Liver (tissue), 3 donors: Measurements from ENCODE around the gene INO80.

Experiments
- CTCF ChIP-seq: fragments of 150-350 bp; IDR thresholded peaks from 2 replicates; pipeline ENCODE4 v1.5.1; 2017; ENCODE audit warnings: improper control_type of control experiment, low read depth, low read length; ENCODE audit not compliant: missing input control
- EGR1 ChIP-seq, 2 donors: IDR thresholded peaks; 2 replicates each; pipeline ENCODE4 v1.6.1; 2016 to 2018; ENCODE audit warnings: antibody characterized with exemption in 2 of 2, low read depth in 2 of 2
- FOXA1 ChIP-seq: IDR thresholded peaks from 2 replicates; pipeline ENCODE4 v1.6.1; 2016; ENCODE audit warnings: antibody characterized with exemption
- GABPA ChIP-seq, 2 donors: IDR thresholded peaks in 1 of 2; conservative IDR thresholded peaks in 1 of 2; 2 replicates each; pipeline ENCODE4 v1.6.1; 2016; ENCODE audit warnings: antibody characterized with exemption in 2 of 2, mild to moderate bottlenecking in 1 of 2, moderate library complexity in 1 of 2
- HNF4G ChIP-seq: IDR thresholded peaks from 2 replicates; pipeline ENCODE4 v1.6.1; 2016; ENCODE audit warnings: antibody characterized with exemption
- JUND ChIP-seq, 2 donors: IDR thresholded peaks; 2 replicates each; pipeline ENCODE4 v1.6.1; 2016; ENCODE audit warnings: antibody characterized with exemption in 2 of 2
- MAX ChIP-seq: IDR thresholded peaks from 2 replicates; pipeline ENCODE4 v1.6.1; 2016; ENCODE audit warnings: antibody characterized with exemption
- NR2F2 ChIP-seq: IDR thresholded peaks from 2 replicates; pipeline ENCODE4 v1.6.1; 2016; ENCODE audit warnings: antibody characterized with exemption
- SP1 ChIP-seq: IDR thresholded peaks from 2 replicates; pipeline ENCODE4 v1.6.1; 2018; ENCODE audit warnings: antibody characterized with exemption, mild to moderate bottlenecking
- TAF1 ChIP-seq: conservative IDR thresholded peaks from 2 replicates; pipeline ENCODE4 v1.6.1; 2016; ENCODE audit warnings: antibody characterized with exemption, mild to moderate bottlenecking
- YY1 ChIP-seq: IDR thresholded peaks from 2 replicates; pipeline ENCODE4 v1.6.1; 2016; ENCODE audit warnings: antibody characterized with exemption, mild to moderate bottlenecking
- TF ChIP-seq, protein P1 (sequence below): IDR thresholded peaks from 2 replicates; pipeline ENCODE4 v1.6.1; 2016; ENCODE audit warnings: antibody characterized with exemption, mild to moderate bottlenecking
- TF ChIP-seq, protein P2 (sequence below): IDR thresholded peaks from 2 replicates; pipeline ENCODE4 v1.6.1; 2016; ENCODE audit warnings: antibody characterized with exemption
- TF ChIP-seq, protein P3 (sequence below): IDR thresholded peaks from 2 replicates; pipeline ENCODE4 v1.6.1; 2016; ENCODE audit warnings: antibody characterized with exemption
- donor health status: healthy.
- donor health status: healthy.

DNA sequence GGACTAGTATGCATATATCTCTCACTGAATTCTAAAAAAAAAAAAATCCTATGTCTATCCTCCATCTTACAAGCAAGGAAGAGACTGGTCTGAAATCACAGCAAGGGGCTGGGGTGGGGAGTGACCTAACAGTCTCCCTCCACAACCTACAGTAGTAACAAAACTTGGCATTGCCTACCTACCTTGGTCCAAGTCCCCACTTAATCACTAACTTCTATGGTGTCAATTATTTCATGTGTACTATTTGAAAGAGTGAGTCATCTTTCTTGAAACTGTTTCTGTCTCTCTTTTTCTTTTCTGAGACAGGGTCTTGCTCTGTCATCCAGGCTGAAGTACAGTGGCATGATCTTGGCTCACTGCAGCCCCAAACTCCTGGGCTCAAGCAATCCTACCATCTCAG lies 126.0 kb downstream of the INO80 start:
- TF ChIP-seq TAF1 (no peak), GABPA (IDR thresholded peaks at IDR 0.05 in 1 of 2, conservative IDR thresholded peaks at IDR 0.05 in 1 of 2) (no peak), CTCF (no peak), EGR1 (IDR thresholded peaks at IDR 0.05; ENCODE audit: low read depth in 2 of 2) (no peak), JUND (IDR thresholded peaks at IDR 0.05) (no peak), FOXA1 (no peak), SP1 (no peak), MAX (no peak), YY1 (no peak), NR2F2 (no peak), HNF4G (no peak)
- TF ChIP-seq, protein P1, sequence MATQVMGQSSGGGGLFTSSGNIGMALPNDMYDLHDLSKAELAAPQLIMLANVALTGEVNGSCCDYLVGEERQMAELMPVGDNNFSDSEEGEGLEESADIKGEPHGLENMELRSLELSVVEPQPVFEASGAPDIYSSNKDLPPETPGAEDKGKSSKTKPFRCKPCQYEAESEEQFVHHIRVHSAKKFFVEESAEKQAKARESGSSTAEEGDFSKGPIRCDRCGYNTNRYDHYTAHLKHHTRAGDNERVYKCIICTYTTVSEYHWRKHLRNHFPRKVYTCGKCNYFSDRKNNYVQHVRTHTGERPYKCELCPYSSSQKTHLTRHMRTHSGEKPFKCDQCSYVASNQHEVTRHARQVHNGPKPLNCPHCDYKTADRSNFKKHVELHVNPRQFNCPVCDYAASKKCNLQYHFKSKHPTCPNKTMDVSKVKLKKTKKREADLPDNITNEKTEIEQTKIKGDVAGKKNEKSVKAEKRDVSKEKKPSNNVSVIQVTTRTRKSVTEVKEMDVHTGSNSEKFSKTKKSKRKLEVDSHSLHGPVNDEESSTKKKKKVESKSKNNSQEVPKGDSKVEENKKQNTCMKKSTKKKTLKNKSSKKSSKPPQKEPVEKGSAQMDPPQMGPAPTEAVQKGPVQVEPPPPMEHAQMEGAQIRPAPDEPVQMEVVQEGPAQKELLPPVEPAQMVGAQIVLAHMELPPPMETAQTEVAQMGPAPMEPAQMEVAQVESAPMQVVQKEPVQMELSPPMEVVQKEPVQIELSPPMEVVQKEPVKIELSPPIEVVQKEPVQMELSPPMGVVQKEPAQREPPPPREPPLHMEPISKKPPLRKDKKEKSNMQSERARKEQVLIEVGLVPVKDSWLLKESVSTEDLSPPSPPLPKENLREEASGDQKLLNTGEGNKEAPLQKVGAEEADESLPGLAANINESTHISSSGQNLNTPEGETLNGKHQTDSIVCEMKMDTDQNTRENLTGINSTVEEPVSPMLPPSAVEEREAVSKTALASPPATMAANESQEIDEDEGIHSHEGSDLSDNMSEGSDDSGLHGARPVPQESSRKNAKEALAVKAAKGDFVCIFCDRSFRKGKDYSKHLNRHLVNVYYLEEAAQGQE = no peak
- TF ChIP-seq, protein P2, sequence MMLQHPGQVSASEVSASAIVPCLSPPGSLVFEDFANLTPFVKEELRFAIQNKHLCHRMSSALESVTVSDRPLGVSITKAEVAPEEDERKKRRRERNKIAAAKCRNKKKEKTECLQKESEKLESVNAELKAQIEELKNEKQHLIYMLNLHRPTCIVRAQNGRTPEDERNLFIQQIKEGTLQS = no peak
- TF ChIP-seq, protein P3, sequence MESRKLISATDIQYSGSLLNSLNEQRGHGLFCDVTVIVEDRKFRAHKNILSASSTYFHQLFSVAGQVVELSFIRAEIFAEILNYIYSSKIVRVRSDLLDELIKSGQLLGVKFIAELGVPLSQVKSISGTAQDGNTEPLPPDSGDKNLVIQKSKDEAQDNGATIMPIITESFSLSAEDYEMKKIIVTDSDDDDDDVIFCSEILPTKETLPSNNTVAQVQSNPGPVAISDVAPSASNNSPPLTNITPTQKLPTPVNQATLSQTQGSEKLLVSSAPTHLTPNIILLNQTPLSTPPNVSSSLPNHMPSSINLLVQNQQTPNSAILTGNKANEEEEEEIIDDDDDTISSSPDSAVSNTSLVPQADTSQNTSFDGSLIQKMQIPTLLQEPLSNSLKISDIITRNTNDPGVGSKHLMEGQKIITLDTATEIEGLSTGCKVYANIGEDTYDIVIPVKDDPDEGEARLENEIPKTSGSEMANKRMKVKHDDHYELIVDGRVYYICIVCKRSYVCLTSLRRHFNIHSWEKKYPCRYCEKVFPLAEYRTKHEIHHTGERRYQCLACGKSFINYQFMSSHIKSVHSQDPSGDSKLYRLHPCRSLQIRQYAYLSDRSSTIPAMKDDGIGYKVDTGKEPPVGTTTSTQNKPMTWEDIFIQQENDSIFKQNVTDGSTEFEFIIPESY = no peak
